Inferior parietal cortex (tissue), 1 donor: Measurements from ENCODE around the gene ADRB2.
A peak's percentile ranks its signal among the peaks of the same experiment; 100 is the strongest.
"Not testable (repeated sequence)": the region's sequence is repeated elsewhere in the genome, so short reads cannot be mapped to it uniquely, and the experiment has no call there.

Experiments used
- DNase-seq: peaks from one replicate; pipeline ENCODE4 v3.0.0-alpha.2; 2016; ENCODE audit errors: extremely low spot score

The ADRB2 gene

GRCh38 chr5:148826053-148826738, at the start of gene ADRB2:
Gene ADRB2, plus strand, starts transcription at chr5:148826611. Its CDS starts 221 bp downstream, at chr5:148826832.
- DNase-seq, result peak; percentile 65

GRCh38 chr5:148776780-148777179, 49.6 kb upstream of the ADRB2 start:
- no peak for DNase-seq

GRCh38 chr5:148778882-148779281, 47.5 kb upstream of the ADRB2 start:
- no peak for DNase-seq

GRCh38 chr5:148780711-148781110, 45.7 kb upstream of the ADRB2 start:
- no peak for DNase-seq

GRCh38 chr5:148781766-148782165, 44.6 kb upstream of the ADRB2 start:
- no peak for DNase-seq

GRCh38 chr5:148785223-148785622, 41.2 kb upstream of the ADRB2 start:
- DNase-seq, result no peak

- no peak for DNase-seq
These were observed 40.0 kb upstream of the ADRB2 start for GRCh38 chr5:148786456-148786855.

- no peak for DNase-seq
These were observed 37.8 kb upstream of the ADRB2 start for GRCh38 chr5:148788636-148789035.

- no peak for DNase-seq
These were observed 35.7 kb upstream of the ADRB2 start for GRCh38 chr5:148790545-148791333.

- no peak for DNase-seq
These were observed 35.1 kb upstream of the ADRB2 start for GRCh38 chr5:148791334-148791667.

GRCh38 chr5:148791696-148792095, 34.7 kb upstream of the ADRB2 start:
- DNase-seq, result no peak

GRCh38 chr5:148792744-148793143, 33.7 kb upstream of the ADRB2 start:
- no peak for DNase-seq

- DNase-seq, result no peak
These were observed 33.1 kb upstream of the ADRB2 start for GRCh38 chr5:148793261-148793660.

- DNase-seq, result no peak
These were observed 32.1 kb upstream of the ADRB2 start for GRCh38 chr5:148794275-148794674.

GRCh38 chr5:148794729-148795561, 31.5 kb upstream of the ADRB2 start:
- no peak for DNase-seq

GRCh38 chr5:148796936-148797335, 29.5 kb upstream of the ADRB2 start:
- DNase-seq, result no peak

GRCh38 chr5:148798786-148799185, 27.6 kb upstream of the ADRB2 start:
- DNase-seq, result no peak

GRCh38 chr5:148799737-148800527, 26.5 kb upstream of the ADRB2 start:
- DNase-seq, result no peak

- no peak for DNase-seq
These were observed 24.6 kb upstream of the ADRB2 start for GRCh38 chr5:148801682-148802276.

GRCh38 chr5:148803451-148803850, 23.0 kb upstream of the ADRB2 start:
- not testable (repeated sequence) for DNase-seq

GRCh38 chr5:148804393-148804792, 22.0 kb upstream of the ADRB2 start:
- DNase-seq, result no peak
